GM21737 (cell line): ENCODE data around the gene SNAP23.

ENCODE experiments used
- ATAC-seq: cut with Tn5 transposase; IDR thresholded peaks from one replicate; pipeline ENCODE4 v1.9.1; 2021; ENCODE audit warnings: mild to moderate bottlenecking, moderate library complexity; ENCODE audit not compliant: unreplicated experiment

The SNAP23 gene

GRCh38 chr15:42495361-42496212 is at the start of gene SNAP23:
TSS of gene SNAP23 (plus strand) at chr15:42495634. CDS start at chr15:42511847, 16,213 bp downstream.
- peak; percentile 73 for ATAC-seq

- no peak for ATAC-seq
Measured at GRCh38 chr15:42447599-42447998, 47.8 kb upstream of the SNAP23 start.

- ATAC-seq: no peak
Measured at GRCh38 chr15:42448281-42448680, 47.2 kb upstream of the SNAP23 start.

GRCh38 chr15:42449770-42450424 is 45.5 kb upstream of the SNAP23 start:
- no peak for ATAC-seq

GRCh38 chr15:42450425-42450790 is 45.0 kb upstream of the SNAP23 start:
- no peak for ATAC-seq

- no peak for ATAC-seq
Measured at GRCh38 chr15:42453826-42454225, 41.6 kb upstream of the SNAP23 start.

GRCh38 chr15:42456531-42456930 is 38.9 kb upstream of the SNAP23 start:
- ATAC-seq: no peak

- ATAC-seq: no peak
Measured at GRCh38 chr15:42456971-42457370, 38.5 kb upstream of the SNAP23 start.

- ATAC-seq: peak; percentile 66
Measured at GRCh38 chr15:42457445-42458442, 37.7 kb upstream of the SNAP23 start.

GRCh38 chr15:42461261-42461660 is 34.2 kb upstream of the SNAP23 start:
- ATAC-seq: no peak

GRCh38 chr15:42465520-42466259 is 29.7 kb upstream of the SNAP23 start:
- ATAC-seq: no peak

GRCh38 chr15:42471002-42471401 is 24.4 kb upstream of the SNAP23 start:
- no peak for ATAC-seq

GRCh38 chr15:42474827-42475226 is 20.6 kb upstream of the SNAP23 start:
- no peak for ATAC-seq

- no peak for ATAC-seq
Measured at GRCh38 chr15:42482701-42483100, 12.7 kb upstream of the SNAP23 start.

- no peak for ATAC-seq
Measured at GRCh38 chr15:42483677-42484076, 11.8 kb upstream of the SNAP23 start.

GRCh38 chr15:42490291-42490670 is 5.2 kb upstream of the SNAP23 start:
- no peak for ATAC-seq

GRCh38 chr15:42490671-42491538 is 4.5 kb upstream of the SNAP23 start, which contains the start of gene ZNF106:
TSS of gene ZNF106 (minus strand) at chr15:42491141. CDS start at chr15:42472289, 18,852 bp downstream.
- ATAC-seq: peak; percentile 47

GRCh38 chr15:42491539-42492225 is 3.8 kb upstream of the SNAP23 start:
- ATAC-seq: no peak

- ATAC-seq: no peak
Measured at GRCh38 chr15:42493679-42494078, 1.8 kb upstream of the SNAP23 start.
